IPS DF 4.7 (cell line): ENCODE data around the gene NRL.
"Not testable (repeated sequence)": the region's sequence is repeated elsewhere in the genome, so short reads cannot be mapped to it uniquely, and the experiment has no call there.

Experiments
- DNase-seq: peaks from one replicate; pipeline ENCODE4 v3.0.0-alpha.2; 2013; ENCODE audit warnings: low spot score; ENCODE audit errors: extremely low read depth

The NRL gene

GRCh38 chr14:24126939-24127338 lies 12.2 kb upstream of the NRL start:
- DNase-seq, result no peak

- no peak for DNase-seq
These were observed 9.0 kb upstream of the NRL start for GRCh38 chr14:24123424-24124417.

- DNase-seq, result no peak
These were observed 8.1 kb upstream of the NRL start for GRCh38 chr14:24122898-24123297.

DNA sequence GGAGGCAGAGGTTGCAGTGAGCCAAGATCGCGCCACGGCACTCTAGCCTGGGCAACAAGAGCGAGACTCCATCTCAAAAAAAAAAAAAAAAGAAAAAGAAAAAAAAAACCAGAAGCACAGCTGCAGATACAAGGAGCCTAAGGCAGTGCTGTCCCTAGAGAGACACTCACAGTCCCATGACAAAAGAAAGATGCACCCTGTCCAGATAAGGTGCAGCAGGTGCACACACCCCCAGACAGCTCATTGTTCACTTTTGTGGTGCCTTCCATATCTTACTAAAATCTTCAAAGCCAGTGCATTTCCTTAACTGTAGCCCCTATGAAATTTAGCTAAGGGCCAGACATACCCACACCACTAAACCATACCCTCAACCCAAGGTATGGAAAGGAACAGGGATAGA lies 7.7 kb upstream of the NRL start:
- DNase-seq, result no peak

DNA sequence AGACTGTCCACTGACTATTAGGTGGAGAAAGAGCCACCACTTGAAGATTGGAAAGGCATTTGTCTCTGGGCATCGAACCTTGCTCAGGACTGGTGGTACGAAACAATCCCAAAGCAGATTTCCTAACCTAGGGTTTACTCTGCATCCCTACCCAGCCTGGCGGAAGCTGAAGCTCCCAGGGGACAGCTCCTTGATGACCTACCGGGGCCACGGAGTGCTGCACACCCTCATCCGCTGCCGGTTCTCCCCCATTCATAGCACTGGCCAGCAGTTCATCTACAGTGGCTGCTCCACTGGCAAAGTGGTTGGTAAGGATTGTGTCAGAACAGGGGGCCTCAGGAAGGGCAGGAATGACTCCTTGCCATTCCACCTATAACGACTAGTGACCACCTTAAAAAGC lies 6.5 kb upstream of the NRL start:
- DNase-seq, result no peak

DNA sequence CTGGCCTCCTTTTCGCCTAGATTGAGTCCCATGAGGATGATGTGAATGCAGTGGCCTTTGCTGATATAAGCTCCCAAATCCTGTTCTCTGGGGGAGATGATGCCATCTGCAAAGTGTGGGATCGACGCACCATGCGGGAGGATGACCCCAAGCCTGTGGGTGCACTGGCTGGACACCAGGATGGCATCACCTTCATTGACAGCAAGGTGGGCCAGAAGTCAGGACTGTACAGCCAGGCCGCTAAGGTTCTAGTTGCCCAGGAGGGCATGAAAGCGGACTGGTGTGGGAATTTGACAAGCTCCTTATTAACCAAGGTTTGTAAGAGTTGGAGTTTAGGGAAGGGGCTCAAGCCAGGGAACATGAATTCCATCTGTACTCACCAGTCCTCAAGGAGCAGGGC lies 4.9 kb upstream of the NRL start:
- DNase-seq, result no peak

DNA sequence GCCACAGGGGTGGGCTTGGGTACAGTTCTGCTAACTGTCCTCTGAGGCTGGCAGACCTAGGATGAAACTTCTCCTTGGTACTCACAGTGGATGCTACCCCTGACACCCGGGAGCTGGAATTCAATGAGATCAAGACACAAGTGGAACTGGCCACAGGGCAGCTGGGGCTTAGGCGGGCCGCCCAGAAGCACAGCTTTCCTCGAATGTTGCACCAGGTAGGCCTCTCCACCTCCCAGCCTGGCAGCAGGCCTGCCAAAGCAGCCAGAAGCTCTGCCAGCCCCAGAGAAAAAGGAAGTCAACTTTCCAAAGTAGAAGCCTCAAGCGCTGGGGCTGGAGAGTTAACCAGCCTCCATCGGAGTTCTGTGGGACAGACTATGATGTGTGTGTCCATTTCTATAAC lies 2.4 kb upstream of the NRL start:
- no peak for DNase-seq

DNA sequence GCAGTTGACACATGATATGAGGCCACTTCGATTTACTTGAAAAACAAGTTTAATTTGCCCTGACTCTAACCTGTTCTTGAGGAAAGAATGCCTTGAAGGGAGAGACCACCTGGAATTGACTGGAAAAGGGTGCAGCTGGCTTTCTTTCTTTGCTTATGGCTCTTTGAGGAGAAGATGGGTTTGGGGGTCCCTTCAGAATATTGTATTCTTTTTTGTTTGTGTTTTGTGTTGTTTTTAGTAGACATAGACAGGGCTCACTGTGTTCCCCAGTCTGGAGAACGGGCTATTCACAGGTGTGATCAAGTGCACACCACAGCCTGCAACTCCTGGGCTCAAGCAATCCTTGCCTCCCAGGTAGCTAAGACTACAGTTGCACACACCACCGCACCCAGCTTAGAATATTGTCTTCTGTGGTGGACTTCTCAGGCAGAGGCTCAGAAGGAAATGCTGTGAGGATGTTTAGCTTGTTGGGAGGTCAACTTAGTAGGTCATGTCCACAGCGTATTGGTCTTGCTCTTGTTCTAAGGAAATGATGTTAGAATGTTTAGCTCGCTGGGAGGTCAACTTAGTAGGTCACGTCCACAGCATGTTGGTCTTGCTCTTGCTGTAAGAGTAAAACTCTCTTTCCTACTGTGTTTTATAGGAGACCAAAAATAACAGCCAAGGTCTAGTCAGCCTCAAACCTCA lies 1.5 kb upstream of the NRL start:
- DNase-seq, result no peak

- no peak for DNase-seq
These were observed 826 bp upstream of the NRL start for GRCh38 chr14:24115422-24116127.

DNA sequence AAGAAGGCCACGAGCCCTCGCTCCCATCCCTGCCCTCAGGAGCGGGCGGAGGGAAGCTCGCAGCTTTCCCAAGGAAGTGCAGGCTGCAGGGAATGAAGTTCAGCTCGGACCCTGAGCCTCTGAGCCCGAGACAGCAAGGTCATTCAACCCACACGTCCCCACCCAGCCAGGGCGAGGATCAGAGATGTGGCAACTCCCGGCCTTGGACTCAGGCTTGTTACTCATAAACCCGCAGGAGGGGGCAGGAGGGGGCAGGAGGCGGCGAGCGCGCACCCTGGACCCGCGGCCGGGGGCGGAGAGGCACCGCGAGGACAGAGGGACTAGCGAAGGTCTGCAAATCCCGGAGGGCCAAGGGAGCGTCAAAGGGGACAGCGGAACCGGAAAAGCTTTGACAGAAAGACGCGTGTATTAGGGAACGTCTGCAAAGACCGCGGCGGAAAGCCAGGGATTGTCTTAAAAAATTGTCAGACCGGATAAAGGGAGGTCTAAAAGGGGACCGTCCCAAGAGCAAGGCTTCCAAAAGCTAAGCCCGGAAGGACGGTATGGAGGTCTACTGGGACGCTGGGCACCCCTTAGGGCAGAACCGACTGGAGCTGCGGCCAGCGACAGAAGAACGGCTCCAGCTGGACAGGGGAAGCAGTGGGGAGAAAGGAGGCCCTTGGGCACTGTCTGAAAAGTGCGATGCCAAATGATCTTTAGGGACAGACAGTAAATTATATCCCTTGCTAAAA lies 783 bp downstream of the NRL start:
- DNase-seq, result peak; percentile 25

GRCh38 chr14:24113379-24113800 lies 1.4 kb downstream of the NRL start:
- no peak for DNase-seq

DNA sequence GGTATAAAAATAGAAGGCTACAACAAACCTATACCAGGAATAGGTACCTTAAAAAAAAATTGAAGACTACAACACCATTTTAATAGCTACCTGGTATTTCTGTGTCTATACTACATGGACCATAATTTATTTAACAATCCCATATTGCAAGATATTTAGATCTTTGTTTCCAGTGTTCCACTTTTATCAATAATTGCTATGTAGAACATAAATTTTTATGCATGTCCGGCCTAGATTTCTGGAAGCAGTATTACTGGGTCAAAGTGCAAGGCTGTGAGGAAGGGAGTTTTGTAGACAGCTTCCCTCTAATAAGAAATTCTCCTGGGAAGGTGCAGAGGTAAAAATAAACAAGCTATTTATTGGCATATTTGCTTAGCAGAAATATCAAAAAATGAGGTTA lies 4.2 kb downstream of the NRL start:
- no peak for DNase-seq

- no peak for DNase-seq
These were observed 4.7 kb downstream of the NRL start for GRCh38 chr14:24110060-24110459.

DNA sequence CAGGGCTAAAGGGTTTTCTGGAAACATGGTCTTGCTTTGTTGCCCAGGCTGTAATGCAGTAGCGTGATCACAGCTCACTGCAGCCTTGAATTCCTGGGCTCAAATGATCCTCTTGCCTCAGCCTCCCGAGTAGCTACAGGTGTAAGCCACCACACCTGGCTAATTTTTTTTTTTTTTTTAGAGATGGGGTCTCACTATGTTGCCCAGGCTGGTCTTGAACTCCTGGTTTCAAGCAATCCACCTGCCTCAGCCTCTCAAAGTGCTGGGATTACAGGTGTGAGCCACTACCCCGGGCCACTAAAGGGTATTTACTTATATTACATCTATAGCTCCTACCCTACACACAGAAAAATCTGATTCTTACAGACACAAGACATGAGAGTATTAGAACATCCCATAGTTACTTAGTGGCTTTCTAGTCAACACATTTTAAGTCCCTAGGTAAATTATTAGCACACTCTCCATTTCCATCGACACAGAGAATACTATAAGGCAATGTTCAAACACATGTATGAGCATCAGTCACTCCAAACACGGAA lies 6.3 kb downstream of the NRL start:
- DNase-seq, result no peak

GRCh38 chr14:24106672-24107271 lies 8.0 kb downstream of the NRL start:
- DNase-seq, result no peak

- DNase-seq, result not testable (repeated sequence)
These were observed 9.0 kb downstream of the NRL start for GRCh38 chr14:24105609-24106239.

DNA sequence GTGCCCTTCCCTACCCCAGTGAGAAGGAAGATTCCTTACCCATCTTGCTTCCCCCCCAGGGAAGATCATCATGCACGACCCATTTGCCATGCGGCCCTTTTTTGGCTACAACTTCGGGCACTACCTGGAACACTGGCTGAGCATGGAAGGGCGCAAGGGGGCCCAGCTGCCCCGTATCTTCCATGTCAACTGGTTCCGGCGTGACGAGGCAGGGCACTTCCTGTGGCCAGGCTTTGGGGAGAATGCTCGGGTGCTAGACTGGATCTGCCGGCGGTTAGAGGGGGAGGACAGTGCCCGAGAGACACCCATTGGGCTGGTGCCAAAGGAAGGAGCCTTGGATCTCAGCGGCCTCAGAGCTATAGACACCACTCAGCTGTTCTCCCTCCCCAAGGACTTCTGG lies 11.3 kb downstream of the NRL start:
- no peak for DNase-seq

- DNase-seq, result no peak
These were observed 12.2 kb downstream of the NRL start for GRCh38 chr14:24102357-24103048.

DNA sequence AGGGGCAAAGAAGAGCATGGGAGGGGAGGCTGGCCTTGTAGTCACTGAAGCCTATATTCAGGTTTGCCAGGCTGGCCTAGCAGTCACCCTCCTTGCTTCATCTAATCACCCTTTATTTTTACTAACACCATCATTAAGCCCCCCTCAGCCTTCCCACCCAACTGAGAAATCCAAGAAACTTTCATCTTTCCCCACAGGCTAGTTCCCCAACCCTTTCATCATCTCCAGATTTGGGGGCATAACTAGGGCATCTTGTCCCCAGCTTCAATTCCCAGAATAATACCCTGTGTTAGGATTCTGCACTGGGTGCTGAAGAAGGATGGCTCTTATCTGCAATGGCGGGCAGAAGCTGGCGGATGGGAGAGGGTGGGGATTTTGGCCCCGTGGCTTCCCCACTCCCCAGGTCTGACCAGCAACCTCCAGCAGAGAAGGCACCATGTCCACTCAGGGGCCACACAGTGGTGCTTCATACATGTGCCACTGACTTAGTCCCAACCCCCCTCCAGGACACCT lies 13.7 kb downstream of the NRL start:
- DNase-seq, result no peak
